Adipose tissue (tissue), 3 donors: ENCODE data around the gene RHOH. TPM values are rescaled to one million over a fixed set of nuclear protein-coding genes. Genes with fewer than 3 reads are reported as not detected.

Experiments used
- polyA plus RNA-seq, 3 donors: library from polyadenylated mRNA; stranded (reverse); fragments of 200-250 nt; gene quantifications; one replicate each; pipeline ENCODE4 v1.2.3, GENCODE V29; 2013
- donor health status: healthy with polysubstance abuse.
- donor health status: Bipolar disorder and iron deficiency.
- donor health status: healthy.

RHOH gene
- polyA plus RNA-seq, 3 donors, result 0.60 to 2.1 (median 0.90) TPM

Other genes starting within 250 kb of the RHOH start
- 10 to 100 TPM; 13.7 to 20.9 (median 17.0) TPM for gene PDS5A, start 219.1 kb upstream of the RHOH start, polyA plus RNA-seq
- 1 to 10 TPM; 1.7 to 3.0 (median 1.9) TPM for gene N4BP2, start 140.2 kb upstream of the RHOH start, polyA plus RNA-seq
- not detected for gene CHRNA9, start 138.3 kb downstream of the RHOH start, polyA plus RNA-seq